T-helper 9 cell (primary cell): ENCODE results near the gene YTHDF1.

Experiments used
- DNase-seq: peaks from one replicate; pipeline ENCODE4 v3.0.0-alpha.2; 2020

Gene YTHDF1

GRCh38 chr20:63248835-63249591 is 33.1 kb upstream of the YTHDF1 start:
- DNase-seq: no peak

- DNase-seq: no peak
Measured at GRCh38 chr20:63247671-63248228, 31.8 kb upstream of the YTHDF1 start.

DNA sequence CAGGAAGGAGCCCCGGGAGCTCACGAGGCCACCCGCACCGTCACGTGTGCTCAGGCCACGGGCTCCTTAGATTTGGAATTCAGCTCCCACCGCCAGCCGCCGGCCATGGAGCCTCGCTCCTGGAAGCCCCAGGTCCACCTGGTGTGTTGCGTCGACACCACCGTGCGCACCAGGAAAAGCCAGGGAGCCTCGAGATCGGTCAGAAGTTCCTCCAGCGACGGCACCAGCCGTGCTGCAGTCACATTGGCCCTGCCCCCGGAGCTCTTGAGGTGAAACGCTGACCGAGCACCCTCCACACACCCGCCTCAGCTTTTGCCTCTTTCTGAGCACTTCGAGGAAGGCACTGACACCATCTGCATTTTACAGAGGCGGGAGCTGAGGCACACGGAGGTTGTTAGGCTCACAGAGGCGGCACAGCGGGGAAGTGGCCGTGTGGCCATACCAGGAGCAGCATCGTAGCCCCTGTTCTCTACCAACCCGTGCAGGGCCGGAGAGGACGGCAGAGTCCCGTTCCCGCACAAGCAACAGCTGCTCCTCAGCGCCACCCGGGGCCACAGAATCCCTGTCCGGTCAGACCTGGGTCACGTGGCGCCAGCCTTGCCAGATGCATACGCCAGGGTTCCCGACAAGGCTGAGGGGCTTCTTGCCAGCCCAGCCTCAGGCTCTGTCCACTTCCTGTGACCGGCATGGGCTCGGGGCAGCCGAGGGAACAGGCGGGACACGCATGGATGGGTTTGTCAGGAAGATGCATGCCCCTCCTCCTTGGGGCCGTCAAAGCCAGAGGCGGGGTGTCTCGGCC is 30.8 kb upstream of the YTHDF1 start:
- no peak for DNase-seq

- no peak for DNase-seq
Measured at GRCh38 chr20:63244468-63244867, 28.5 kb upstream of the YTHDF1 start.

DNA sequence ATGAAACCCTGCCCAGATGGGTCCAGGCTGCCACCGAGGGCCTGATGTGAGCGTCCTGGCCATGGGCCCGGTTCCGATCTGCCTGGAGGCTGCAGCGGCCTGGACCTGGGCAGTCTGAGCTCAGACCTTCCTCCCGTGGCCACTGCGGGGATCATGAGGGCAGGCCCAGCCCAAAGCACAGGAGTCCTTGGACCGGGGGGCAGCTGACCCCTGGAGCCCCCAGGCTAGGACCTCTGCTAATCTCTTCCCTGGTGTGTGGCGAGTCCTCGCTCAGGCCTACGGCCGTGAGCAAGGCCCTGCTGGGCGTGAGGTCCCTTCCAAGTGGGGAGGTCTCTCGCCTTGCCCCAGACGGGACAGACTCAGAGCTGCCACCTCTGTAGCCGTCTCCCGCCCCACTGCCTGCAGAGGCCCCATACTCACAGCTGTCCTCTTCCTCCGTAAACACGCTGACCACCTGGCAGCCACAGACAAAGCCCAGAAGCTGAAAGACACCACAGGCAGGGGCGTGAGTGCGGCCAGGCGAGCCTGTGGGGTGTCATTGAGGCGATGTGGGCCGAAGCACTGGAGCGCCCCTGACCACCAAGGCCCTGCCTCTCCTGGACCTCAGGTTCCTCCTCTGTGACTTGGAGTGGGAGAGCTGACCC is 27.8 kb upstream of the YTHDF1 start:
- no peak for DNase-seq

- no peak for DNase-seq
Measured at GRCh38 chr20:63242736-63243135, 26.8 kb upstream of the YTHDF1 start.

GRCh38 chr20:63241272-63241671 is 25.3 kb upstream of the YTHDF1 start:
- no peak for DNase-seq

DNA sequence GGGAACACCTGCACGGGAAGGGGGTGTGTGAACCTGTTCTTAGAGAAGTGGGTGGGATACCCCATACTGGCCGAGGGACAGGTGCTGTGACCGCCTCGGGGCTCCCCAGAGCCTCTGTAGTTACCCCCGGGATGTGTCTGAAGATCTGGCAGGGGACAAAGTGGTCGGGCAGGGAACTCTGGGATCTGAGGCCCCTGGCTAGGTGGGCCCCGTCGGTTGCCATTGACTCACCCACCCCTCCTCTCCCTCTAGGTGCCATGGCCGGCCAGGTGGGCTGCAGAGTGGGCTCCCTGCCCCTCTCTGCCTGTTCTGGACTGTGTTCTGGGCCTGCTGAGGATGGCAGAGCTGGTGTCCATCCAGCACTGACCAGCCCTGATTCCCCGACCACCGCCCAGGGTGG is 24.1 kb upstream of the YTHDF1 start:
- no peak for DNase-seq

DNA sequence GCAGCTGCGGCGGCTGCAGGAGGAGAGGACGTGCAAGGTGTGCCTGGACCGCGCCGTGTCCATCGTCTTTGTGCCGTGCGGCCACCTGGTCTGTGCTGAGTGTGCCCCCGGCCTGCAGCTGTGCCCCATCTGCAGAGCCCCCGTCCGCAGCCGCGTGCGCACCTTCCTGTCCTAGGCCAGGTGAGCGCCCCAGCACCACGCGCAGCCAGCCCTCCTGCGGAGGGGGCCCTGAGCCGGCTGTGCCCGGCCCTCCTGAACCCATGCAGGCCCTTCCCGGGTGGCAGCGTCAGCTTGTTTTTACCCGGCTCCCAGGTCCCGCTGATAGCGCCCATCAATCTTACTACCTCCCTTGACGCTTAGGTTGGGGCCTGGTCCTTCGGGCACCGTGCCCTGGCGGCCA is 23.5 kb upstream of the YTHDF1 start:
- no peak for DNase-seq

DNA sequence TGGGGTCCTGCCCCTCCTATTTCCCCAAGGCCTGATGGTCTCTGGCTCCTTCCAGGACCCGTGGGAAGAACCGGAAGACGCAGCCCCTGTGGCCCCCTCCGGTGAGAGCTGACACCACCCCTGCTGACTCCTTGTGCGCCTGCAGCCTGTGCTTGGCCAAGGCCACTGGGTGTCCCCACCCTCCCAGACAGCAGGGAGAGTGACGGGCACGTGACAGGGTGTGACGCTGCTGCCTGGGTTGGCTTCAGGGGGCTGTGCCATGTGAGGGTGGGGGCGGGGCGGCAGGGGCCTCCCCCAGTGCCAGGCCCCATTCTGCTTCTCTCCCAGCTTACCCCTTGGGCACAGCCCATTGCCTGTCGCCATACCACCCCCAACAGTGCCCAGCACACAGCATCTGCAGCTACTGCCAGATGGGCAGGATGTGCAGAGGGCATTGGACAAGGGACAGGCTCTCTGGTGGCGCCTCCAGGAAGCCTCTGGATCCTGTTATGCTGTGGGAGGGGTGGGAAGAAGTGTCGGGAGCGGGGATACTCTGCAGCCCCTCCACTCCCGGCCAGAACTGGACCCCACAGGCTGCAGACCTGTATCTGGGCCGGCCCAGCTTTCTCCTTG is 22.7 kb upstream of the YTHDF1 start:
- DNase-seq: no peak

DNA sequence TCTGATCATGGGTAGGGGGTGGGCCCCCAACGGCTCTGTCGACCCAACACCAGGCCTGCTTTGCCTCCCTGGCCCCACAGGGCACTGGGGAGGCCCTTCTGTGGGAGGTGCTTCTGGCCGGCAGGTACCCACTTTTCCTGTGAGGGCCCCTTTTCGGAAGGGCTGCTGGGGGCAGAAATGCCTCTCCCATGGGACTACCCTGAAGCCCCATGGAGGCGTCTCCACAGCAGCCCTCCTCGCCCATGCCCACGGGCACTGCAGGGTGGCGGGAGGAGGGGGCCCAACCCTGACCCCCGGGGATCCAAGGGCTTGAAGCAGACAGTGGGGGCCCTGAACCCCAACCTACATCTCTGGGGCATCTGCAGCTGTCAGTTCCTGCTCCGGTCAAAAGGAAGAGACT is 22.1 kb upstream of the YTHDF1 start:
- no peak for DNase-seq

DNA sequence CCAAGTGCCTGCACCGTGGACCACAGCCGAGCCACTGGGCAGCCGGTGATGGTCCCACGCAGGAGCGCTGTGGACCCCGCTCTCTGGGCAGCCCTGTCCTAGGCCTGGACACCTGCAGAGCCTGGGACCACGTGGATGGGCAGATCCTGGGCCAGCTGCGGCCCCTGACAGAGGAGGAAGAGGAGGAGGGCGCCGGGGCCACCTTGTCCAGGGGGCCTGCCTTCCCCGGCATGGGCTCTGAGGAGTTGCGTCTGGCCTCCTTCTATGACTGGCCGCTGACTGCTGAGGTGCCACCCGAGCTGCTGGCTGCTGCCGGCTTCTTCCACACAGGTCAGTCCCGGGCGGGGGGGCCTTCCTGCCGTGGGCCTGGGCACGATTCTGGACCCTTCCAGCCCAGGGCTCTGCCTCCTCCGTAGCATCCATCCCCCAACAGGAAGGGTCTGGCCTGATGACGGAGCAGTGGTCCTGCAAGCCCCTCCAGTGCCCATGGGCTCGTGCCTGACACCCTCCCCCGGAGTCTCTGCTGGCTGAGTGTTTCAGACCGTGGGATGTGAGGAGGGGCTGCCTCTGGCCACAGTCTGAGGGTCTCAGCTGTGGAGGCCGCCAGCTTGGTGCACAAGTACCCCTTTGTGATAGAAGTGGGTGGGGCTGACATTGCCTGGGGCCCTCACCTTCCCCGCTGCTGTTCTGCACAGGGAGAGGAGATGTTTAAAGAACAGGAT is 20.3 kb upstream of the YTHDF1 start:
- no peak for DNase-seq

- no peak for DNase-seq
Measured at GRCh38 chr20:63235399-63235983, 19.6 kb upstream of the YTHDF1 start, which contains the start of gene BIRC7. Gene BIRC7, plus strand, starts transcription at chr20:63235905. Its CDS starts 192 bp downstream, at chr20:63236097.

- DNase-seq: no peak
Measured at GRCh38 chr20:63234693-63235398, 18.9 kb upstream of the YTHDF1 start.

DNA sequence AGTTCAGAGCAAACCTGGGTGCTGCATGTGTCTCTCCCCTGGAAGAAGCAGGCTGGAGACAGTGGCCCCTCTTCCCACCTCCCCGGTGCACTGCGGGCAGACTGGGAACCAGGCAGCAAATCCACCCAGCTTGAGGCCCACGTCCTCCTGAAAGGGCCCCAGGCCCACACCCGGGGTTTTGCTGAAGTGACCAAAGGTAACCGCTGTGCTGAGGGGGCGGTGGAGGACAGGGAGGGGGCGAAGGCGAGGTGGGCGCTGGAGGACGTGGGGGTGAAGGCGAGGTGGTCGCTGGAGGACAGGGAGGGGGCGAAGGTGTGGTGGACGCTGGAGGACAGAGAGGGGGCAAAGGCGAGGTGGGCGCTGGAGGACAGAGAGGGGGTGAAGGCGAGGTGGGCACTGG is 18.0 kb upstream of the YTHDF1 start:
- DNase-seq: no peak

GRCh38 chr20:63233061-63233344 is 17.1 kb upstream of the YTHDF1 start:
- DNase-seq: no peak

DNA sequence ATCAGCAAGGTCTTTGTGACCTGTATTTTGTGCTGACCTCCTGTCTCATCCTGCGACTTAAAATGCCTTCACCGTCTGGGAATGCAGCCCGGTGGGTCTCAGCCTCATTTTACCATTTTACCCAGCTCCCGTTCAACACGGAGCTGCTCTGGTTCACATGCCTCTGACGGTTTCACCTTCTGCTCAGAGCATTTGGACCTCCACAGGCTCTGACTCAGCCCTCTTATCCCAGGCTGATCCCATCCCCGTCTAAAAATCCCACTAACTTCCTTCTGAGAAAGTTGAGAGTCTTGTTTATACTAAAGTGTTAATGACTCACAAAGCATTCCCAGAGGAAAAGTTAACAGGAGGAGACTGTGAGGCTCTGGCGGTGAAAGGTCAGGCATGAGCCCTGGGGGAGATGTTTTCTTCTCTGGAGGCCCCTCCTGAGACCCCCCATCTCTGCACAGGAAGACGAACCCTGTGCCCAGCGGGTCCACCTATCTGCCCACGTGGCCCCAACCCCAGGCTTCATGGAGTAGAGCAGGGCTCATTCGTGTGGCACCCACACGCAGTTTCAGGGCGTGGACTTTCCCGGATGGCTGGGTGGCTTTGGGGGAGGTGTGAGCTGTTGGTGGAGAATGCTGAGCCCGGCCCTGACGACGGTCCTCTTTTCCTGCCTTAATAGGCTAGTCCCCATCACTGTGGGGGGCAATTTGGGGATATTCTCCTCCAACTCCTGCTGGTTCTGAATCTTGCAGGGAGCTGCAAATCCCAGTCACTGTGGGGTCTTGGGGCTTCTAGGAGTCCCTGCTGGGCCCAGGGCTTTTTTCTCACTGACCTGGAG is 16.5 kb upstream of the YTHDF1 start:
- no peak for DNase-seq

- no peak for DNase-seq
Measured at GRCh38 chr20:63230800-63231268, 14.9 kb upstream of the YTHDF1 start.

DNA sequence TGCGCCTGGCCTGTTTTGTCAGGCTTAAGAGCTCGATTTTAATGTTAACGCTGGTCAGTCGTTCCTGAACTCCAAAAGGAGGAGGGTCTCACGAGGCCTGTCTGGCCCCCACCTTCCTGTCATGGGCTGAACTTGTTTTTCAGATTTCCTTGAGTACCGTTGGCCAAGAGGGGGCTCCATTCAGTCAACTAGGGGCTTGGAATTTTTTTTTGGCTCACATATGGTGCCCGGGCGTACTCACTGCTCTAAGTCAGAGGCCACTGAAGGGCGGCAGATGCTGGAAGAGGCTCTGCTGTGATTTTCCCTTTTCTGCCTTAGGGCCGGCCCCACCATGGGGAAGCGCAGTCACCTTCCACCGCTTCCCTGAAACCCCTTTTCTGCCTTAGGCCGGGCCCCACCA is 12.9 kb upstream of the YTHDF1 start:
- DNase-seq: no peak

- no peak for DNase-seq
Measured at GRCh38 chr20:63227260-63227659, 11.3 kb upstream of the YTHDF1 start.
